CMK (cell line): ENCODE data around the gene STARD13.
"Not testable (repeated sequence)": the region's sequence is repeated elsewhere in the genome, so short reads cannot be mapped to it uniquely, and the experiment has no call there.

Experiments
- DNase-seq: peaks from one replicate; pipeline ENCODE4 v3.0.0-alpha.2; 2010; ENCODE audit warnings: low read depth

Gene STARD13

DNA sequence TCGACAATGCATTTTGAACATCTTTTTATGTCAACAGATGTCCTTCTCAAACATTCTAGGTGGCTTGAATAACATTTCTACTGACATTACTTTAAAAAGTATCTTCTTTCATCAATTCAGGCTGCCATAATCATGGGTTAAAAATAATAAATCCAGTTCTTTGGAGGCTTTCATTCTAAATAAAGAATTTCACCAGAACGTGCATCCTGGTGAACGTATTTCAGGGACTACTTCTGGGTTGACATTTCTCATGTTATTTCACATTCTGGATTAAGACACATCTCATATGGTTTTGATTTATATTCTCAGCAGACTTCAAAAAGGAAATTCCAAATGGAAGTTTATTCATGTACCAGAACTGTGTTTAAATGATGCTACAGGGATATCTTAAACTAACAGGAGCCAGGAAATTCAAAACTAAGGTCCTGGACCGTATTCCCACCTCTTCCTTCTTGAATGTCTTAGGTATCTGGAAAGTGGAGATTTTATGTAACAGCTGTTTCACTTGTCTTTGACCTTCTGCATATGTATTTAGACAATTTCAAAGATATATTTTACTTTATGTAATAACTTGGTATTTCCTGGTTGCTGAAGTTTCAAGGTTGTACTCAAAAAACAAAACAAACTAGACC lies 107.2 kb downstream of the STARD13 start:
- no peak for DNase-seq

DNA sequence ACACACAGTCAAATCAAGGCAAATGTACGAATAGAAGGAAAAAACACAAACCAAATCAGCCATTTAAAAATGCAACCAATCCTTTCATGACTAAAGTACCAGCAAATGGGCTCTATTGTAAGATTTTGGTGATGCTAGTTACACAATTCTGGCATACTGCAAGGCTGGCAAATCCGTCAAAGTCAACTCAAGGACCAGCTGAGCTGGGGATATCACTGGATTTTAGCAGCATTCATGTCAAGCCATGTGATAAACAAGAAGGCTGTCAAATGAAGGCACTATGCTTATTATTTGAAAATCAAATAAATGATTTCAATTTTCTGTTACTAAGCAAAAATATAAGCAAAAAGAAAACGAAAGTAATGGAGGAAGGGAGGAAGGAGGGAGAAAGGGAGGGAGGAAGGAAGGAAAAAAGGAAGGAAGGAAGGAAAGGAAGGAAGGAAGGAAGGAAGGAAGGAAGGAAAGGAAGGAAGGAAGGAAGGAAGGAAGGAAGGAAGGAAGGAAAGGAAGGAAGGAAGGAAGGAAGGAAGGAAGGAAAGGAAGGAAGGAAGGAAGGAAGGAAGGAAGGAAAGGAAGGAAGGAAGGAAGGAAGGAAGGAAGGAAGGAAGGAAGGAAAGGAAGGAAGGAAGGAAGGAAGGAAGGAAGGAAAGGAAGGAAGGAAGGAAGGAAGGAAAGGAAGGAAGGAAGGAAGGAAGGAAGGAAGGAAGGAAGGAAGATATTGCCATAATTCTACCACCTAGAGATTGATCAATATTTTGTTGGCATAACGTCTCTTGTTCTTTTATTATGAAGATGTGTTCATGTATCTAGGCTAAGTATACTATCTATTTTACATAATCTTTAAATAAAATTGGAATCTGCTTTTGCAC lies 108.0 kb downstream of the STARD13 start:
- not testable (repeated sequence) for DNase-seq

DNA sequence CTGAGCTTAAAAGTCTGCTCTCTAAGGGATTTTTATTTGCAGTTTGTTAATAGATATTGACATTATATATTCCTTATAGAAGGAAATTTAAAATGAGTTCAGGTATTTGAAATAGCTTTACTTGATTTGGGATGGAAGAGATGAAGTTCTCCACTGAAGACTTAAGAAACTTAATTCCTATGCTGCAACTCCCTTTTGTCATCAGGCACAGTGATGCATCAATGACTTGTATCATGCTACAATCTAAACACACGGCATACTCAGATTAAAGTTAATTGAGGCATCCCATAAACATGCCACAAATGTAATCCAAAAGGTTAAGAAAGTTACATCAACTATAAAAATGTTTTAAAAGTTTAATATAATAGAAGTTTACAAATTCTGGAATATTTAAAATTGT lies 109.0 kb downstream of the STARD13 start:
- DNase-seq = no peak

DNA sequence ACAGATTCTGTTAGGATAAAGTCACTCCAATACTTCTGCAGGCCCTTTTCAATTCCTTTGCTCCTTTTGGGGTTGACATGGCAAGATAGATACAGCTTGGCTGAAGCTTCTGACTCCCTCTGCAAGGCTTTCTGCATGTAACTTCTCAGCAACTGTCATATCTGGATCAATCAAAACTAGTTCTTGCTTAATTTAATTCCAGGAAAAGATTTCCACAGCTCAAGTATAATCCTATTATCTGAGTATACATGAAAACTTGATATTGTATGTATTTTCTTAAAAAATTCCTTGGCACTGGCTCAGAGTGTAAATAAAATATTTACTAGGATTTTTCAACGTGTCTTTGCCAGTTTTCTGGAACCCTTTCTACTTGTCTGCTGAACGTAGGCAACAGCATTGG lies 109.6 kb downstream of the STARD13 start:
- no peak for DNase-seq

DNA sequence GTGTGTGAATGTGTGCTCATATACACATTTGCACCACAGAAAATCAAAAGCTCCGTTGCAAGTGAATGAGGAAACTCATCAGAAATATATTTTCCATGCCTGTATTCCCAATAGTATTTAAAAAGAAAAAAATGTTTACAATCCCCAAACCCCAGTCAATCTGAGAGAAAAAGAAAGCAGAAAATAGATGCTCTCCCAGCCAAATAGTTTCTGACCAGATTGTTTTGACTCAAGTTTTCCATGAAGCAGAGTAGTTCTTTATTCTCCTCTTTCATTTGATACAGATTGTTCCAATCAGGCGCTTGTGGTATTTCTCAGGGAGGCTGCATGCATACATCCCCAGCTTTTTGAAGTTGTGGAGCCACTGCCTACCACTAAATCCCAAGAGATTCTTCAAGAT lies 110.6 kb downstream of the STARD13 start:
- DNase-seq = no peak

DNA sequence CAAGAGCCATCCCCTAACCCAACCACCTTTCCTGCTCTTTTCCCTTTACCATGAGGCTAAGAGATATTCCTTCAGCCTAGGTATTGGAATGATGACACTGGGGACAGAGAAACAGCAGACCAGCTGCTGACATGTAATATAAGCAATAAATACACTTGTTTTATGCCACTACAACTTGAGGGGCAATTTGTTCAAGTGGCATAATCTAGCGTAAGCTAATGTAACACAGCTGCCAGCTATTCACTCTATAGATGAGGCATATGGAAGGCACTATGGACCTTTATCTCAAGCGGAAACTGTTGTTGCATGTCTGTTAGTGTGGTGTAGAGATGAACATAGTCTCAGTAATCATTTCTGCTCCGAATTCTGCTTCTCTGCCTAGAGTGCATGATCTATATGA lies 111.1 kb downstream of the STARD13 start:
- DNase-seq = no peak

DNA sequence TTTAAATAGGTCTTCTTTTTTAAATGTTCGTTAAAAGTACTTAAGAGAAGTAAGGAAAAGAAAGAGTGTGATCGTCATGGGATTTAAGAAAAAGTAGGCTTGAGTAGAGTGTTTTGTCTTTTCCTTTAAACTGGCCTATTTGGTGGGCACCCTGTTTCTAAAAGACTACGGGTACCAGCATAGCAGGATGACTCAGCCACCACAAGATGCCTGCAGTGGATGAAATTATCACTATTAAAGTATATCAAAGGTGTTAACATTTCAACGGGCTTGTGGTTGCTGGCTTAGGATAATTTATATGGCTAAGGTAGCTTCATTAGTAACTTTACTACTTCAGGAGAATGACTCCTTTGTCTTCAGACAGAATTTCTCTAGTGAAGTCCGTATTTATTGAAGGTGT lies 112.6 kb downstream of the STARD13 start:
- DNase-seq = no peak

DNA sequence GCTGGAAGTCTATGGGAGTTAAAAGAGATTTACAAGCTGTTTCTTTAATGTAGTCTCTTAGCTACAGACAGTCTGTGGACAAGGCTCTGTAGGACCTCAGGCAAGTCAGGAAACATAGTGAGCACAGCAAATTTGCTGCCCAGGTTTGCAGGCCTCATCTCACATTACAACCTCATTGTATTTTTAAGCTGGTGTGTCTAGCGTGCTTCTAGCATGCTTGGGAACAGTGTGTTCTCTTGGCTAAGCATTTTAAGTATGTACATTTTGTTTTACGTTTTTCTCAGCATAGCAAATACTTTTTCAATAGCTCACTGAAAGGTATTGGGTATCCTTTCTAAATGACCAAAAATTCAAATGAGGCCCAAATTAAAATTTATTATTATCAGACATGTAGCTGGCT lies 113.2 kb downstream of the STARD13 start:
- DNase-seq = no peak

DNA sequence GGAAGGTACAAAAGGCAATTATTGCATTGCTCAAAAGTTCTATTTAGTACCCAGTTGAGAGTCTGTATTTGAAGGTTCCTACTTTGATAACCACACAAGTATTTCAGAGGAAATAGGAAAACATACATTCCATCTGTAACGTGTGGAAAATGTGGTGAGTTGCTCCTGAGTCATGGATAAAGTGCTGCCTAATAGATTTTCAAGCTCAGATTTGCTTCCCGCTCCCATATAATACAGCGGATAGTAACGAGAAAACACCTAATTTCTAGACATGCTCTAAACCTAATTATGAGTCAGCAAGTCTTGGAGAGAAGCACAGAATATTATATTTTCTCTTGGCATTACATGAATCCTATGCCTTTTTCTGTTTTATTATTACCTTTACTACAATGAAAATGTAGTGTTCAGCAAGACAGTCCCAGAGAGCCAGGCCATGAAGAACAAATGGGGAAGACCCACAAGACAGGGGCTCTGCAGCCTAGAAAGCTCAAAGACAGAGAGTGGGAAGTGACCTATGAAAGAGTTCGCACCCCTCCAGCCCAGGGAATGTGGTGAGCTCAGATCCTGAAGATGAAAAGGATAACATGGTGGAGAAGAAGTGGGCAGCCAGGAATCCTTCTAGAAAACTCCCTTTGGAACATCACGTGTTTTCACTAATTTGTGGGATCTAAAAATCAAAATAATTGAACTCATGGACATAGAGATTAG lies 116.1 kb downstream of the STARD13 start:
- DNase-seq = no peak

DNA sequence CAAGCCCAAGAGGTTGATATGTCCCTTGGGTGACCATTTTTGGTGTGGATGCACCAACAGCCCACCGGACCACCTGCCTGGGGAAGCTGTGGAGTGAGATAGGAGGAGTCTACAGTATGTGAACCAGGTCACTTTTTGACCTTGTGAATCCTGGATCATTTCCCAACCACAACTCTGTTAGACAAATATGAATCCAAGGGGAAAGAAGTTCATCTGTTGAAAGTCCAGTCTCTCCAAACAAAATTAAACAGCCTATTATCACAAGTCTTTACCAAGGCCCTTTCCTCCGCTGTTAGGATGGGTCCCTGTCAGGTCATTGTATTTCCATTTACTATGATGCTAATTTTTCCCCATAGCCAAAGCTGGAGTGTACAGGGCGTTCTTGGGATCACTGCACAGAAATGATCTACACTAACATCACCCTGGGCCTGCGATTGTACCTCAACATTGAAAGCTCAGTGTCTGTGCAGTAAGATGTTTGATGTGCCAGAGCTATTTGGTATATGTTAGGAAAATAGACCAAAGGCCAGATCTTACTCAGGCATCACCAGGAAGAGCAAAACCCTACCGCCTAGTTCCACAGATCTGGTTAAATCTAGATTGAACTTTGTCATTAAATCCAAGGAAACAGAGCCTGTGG lies 117.1 kb downstream of the STARD13 start:
- no peak for DNase-seq

DNA sequence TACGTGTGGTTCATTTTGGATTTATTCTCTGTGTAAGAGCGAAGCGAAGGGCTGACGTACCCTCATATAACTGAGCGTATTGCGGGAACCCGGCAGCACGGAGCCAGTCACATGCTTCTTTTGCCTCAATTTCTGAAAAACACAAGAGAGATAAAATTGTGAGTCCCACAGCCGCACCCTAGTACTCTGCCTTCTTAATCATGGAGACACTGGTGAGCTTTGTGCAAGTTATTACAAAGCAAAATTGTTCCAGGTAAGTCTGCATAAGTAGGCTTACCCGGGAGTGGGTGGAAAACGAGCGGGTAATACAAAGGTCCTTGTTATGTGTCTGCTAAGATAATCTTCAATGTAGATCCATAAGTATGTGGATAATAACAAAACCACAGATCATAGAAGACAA lies 118.1 kb downstream of the STARD13 start:
- DNase-seq = no peak

DNA sequence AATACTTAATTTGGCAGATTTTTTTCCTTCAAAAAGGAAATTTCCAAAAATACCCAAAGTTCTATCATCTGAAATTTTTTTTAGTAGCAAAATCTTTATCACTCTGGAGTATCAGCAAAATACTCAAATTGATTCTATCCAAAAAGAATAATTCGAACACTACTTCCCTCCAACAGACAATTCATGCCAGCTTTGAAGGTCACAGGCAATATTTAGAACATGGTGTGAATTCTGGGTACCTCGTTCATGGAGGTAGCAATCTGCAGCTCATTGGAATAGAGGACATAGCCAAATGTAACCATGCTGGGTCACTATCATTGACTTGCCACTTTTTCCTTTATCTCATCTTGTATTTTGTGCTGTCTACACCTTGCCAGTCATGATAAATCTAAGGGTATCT lies 119.8 kb downstream of the STARD13 start:
- DNase-seq = no peak

DNA sequence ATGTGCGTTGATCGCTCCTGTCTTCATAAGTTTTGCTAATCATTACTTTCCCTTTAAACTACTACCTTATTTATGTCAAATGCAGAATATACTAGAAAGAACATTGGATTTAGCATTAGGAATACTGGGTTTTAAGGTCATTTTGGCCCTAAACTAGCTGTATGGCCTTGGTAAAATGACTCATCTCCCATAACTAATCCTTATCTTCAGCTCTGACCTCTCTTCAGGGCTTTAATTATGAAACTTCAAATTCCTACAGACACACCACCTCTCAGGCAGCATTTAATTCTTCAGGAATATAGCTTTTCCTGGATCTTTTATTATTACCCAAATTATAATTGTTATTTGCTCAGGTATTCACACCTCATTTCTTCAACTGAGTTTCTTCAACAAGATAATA lies 121.2 kb downstream of the STARD13 start:
- no peak for DNase-seq

DNA sequence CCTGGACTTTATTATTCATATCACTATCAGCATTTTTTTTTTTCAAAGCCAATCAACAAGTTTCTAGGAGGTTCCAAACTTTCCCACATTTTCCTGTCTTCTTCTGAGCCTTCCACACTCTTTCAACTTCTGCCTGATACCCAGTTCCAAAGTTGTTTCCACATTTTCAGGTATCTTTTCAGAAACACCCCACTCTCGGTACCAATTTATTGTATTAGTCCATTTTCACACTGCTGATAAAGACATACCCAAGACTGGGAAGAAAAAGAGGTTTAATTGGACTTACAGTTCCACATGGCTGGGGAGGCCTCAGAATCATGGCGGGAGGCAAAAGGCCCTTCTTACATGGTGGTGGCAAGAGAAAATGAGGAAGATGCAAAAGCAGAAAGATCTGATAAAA lies 122.8 kb downstream of the STARD13 start:
- DNase-seq = not testable (repeated sequence)

DNA sequence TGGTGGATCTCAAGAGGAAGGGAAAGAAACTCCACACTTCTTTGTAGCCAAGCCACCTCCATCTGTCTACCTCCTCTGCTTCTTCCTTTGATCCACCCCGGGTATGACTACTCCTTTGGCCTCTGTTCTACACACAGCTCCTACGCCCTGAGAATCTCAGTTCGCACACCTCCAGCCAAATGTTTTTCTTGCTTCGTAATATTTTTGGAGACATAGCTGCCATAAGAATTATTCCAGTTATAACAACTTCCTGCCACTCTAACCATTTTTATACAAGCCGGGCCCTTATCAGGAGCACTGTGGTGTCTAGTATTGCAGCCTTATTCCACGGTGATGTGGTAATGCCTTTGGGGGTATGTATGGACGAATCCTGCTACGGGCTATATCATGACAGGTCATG lies 126.7 kb downstream of the STARD13 start:
- DNase-seq = no peak

DNA sequence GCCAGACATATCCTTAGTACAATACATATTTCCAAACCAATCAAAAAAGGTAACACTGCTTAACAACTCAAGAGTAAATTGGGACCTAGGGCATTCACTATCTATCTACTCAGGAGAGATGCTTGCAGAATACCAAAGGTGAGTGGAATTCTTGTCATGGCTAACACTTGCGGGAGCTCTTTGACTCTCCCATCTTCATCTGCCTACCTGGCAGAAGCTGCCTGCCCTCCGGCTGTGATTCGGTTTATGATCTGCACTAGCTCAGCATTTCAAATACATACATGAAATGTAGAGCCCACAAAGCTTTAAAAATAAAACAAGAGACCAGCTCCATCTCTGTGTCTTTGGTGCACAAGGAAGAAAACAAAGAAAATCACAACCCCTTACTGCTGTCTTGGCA lies 127.3 kb downstream of the STARD13 start:
- DNase-seq = no peak

DNA sequence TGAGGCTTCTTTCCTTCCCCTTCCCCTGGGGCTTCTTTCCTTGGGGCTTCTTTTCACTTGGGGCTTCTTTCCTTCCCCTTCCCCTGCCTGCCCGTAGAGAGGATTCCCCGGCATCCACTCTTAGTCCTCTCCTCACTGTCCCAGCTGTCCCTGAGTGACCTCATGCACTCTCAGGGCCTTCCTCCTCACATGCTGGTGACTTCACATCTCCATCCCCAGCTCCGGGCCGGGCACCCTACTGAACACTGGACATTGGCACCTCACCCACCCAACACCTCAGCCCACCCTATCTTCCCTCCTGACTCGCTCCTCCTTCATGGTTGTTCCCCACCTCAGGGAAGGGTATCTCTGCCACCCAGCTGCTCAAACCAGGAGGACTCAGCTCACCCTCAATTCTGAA lies 130.6 kb downstream of the STARD13 start:
- no peak for DNase-seq

DNA sequence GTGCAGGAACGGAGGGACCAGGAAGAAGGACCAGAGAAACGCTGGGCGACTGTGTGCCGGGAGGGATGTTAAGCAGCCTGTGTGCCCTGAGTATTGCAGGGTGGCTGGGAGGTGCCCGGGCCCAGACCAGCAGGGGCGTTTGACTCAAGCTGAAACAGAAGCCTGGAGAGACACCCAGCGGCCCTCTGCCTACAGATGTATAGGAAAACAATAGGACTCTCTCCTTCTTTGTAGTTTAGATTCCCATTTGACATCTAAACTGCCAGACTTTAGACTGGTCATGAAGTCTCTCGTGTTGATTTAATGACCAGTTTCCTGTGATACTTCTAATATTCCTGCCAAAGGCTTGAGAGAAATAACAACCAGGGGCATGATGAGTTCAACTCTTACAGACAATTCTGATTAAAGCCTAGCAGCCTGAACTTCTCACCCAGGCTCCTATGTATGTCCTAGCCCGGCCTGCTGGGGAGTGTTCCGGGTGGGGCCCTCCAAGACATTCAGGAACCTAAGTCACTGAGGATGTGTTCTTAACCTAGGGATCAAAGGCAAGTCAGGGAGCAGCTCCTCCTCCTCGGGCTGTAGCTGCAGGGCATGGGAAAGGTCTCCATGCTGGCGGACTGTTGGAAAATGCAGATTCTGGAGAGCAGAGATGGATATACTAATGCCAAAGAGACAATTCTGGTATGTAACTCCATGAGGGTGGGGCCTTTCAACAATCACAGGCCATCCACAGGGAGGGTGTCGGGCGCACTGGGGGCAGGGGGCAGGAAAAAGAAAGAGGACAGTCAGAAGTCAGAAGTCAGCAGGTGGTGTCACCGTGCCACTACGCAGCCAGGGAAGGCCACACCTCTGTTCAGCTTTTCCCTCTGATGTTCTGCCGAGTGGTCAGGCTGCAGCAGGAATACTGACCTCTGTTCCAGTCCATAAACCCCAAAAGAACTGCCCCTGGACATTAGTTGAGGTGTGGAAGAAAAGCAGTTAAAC lies 131.8 kb downstream of the STARD13 start:
- no peak for DNase-seq

DNA sequence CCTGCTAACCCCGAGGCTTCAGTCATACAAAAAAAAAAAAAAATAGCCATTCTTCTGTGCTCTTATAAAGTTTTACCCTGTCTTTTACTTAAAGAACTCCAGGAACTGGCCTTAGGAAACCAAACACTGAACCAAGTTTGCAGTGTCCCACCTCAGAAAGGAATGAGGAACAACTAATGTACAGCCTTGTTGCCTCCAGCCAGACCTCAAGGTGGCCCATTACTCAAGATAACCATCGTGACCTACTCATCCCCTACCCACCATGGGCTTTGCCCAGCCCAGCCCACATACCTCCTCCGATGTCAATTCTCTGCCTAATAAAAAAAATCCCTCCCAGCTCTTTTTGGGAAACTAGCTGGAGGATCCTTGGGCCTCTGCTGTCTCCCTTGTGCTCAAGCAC lies 133.2 kb downstream of the STARD13 start:
- DNase-seq = no peak

DNA sequence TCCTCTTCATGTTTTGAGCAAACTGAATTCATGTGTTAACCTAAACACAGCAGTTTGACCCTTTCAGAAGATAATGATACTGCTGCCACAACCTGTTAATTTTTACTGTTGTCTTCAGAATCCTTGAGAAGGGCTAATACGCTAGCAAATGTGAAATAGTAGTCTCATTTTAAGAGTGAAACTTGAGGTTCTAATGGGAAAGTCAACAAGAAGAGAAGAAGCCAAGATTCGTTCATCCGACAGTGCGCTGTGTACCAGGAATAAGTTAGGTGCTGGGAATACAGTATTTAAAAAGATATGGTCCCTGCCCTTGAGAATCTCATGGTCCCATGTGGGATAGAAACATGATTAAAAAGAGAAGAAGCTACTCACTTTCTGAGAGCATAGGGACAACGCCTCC lies 134.9 kb downstream of the STARD13 start:
- no peak for DNase-seq

DNA sequence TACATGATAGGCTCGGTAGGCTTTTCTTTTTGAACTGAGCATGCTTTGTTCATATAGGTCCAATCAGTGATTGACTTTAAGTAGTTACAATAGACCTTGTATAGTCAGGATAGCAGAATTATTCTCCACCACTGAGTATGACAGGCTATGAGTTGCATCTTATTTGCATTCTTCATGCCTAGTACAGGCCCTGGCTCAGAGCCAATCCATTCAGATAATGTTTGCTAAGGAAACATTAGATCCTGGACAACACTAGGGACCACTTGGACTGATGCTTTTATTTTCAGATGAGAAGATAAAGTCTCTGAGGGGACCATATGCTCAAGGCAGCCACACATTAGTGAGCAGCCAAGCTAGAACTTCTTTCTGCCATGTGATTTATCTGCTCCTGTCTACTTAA lies 135.4 kb downstream of the STARD13 start:
- no peak for DNase-seq
